Myocyte (in vitro differentiated cells): ENCODE data around the gene NDFIP1. TPM values are rescaled to one million over a fixed set of nuclear protein-coding genes. Genes with fewer than 3 reads are reported as not detected.

Experiments
- DNase-seq: peaks from one replicate; pipeline ENCODE4 v3.0.0-alpha.2; 2012; ENCODE audit warnings: low read depth
- total RNA-seq: library from RNA; depleted of rRNA; stranded (reverse); fragments of >200 nt; gene quantifications from 2 replicates; pipeline ENCODE4 v1.2.3, GENCODE V29; 2014

Gene NDFIP1
- total RNA-seq, 1 donor from 2014 or later, result 59.8 TPM

DNA sequence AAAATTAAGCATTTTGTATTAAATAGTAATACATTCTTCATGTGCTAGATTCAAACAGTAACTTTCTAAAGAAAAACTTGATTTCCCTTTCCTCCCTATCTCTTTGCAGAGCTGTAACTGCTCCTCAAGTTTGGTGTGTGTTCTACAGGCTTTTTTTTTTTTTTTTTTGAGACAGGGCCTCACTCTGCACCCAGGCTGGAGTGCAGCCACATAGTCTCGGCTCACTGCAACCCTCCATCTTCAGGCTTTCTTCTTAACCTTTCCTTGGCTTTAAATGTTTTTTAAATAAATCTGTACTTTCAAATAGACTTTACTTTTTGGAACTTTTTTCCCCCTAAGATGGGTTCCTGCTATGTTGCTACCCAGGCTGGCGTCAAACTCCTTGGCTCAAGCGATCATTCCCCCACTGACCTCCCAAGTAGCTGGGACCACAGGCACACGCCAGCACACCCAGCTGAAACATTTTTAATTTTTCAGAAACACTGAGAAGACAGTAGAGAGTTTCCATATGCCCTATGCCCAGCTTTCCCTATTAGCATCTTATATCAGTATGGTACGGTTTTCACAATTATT is 9.1 kb downstream of the NDFIP1 start:
- no peak for DNase-seq

DNA sequence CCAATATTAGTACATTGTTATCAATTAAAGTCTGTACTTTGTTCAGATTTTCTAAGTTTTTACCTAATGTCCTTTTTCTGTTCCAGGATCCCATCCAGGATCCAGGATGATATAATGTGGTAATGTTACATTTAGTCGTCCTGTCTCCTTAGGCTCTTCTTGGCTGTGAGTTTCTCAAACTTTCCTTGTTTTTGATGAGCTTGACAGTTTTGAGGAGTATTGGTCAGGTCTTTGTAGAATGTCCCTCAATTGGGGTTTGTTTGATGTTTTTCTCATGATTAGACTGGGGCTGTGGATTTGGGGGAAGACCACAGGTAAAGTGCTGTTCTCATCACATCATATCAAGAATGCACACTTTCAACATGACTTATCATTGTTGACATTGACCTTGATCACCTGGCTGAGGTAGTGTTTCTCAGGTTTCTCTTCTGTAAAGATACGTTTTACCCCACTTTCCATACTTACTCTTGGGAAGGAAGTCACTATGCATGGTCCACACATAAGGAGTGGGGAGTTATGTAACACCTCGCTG is 9.6 kb downstream of the NDFIP1 start:
- no peak for DNase-seq

DNA sequence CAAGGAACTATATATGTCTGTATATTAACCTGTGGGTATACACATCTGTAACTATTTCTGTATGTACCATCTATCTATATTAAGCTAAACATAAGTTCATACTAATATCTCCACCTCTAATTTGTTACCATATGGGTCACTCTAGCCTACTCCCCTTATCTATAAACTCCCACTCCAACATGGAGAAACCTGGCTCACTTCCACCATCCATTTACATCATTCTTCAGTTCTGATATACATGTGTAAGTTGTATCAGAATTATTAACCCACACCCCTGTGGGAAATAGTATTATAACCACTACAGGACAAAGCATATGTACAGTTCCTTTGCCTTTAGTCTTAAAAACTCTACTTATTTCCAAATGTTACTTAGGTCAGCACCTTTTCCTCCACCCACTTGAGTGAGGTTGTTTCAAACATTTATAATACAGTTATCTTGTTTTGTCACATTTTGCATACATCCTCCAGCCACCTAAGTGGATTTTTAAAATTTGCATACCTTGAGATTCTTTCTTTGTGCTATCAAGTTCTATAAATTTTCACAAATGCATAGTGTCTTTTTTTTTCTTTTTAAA is 10.6 kb downstream of the NDFIP1 start:
- DNase-seq, result no peak

DNA sequence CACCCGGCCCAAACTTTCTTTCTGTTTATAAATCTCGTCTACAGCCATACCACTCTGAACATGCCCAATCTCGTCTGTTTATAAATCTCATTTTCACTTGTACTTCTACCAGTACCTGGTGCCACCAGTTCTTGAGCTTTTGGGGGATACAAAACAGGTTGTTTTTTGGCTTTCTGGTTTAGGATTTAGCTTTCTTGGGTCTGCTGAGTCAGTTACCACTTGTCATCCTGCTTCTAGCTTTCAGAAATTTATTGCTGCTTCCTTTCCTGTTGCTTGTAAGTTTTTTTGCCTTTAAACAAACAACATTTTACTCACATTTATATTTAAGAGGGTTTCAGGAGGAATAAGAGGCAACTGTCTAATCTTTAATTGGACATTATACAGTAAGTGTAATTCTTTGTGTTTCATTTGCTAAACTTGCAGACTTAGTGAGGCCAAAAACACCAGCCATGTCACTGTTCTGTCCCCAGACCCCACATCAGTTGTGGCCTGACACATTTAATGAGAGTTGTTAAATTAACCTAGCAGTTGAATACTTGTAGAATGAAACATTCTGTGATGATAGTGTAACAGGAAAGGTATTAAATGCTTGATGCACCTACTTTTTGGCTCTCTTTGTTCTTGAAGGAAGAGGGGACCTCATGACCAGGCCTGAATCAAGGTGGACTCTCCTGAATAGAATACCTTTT is 11.8 kb downstream of the NDFIP1 start:
- no peak for DNase-seq

DNA sequence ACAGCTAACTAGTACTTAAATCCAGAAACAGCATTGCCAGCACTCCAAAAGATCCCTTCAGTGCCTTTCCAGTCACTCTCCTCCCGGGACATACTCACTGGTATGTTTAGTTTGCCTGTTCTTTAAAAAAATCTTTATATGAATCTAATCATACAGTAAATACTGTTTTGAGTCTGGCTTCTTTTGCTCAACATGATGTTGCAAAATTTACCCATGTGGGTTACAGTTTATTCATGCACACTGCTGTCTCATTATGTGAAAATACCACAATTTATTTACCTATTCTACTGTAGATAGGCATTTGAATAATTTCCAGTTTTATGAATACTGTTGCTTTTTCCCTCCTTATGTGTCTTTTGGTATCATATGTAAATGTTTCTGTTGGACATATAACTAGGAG is 13.5 kb downstream of the NDFIP1 start:
- DNase-seq, result no peak

DNA sequence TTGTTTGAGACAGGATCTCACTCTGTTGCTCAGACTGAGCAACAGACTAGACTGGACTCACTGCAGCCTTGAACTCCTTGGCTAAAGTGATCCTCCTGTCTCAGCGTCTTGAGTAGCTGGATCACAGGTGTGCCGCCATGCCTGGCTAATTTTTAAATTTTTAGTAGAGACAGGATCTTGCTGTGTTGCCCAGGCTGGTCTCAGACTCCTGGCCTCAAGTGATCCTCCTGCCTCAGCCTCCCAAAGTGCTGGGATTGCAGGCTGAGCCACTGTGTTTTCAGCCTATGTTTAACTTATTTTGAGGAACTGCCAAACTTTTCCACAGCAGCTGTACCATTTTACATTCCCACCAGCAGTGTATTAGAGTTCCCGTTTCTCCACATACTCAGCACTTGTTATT is 16.8 kb downstream of the NDFIP1 start:
- DNase-seq, result no peak

DNA sequence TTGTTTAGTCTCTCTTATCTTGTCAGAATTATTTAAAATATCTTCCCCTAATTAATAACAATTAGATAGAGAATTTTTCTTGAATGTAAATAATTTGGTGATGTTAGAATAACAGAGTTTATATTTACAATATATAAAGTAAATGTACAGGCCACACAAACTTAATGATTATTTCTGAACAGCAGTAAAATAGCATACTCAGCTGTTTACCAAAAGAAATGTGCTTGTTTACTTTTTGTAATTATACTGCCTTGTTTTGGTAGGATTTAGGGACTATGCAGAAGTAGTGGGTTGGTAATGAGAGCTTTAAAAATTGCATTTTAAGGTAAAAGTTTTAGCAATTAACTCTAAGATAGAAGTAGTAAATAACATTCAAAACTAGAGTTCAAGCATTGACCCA is 17.4 kb downstream of the NDFIP1 start:
- DNase-seq, result no peak

DNA sequence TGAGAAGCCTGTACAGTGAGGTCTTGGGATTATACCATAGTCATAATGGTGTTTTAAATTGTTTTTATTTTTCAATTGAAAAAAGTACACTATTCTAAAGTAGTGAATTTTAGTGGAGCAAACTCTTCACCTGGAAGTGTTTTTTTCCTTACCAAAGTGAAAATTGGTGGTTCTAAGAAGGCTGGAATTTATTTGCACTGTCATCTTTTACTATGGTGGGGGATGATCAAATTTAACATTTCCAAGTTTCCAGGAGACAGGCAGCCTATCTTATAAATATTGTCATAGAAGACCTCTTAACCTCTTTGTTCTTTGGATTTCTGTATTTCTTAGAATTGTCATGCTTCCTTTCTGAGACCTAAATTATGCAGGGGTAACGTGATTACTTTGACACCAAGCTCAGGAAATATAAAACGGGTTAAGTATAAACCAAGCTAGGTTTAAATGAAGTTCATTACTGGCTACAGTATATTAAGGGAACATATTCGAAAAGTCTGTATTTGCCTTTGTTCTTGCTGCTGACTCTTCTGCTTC is 20.2 kb downstream of the NDFIP1 start:
- no peak for DNase-seq

DNA sequence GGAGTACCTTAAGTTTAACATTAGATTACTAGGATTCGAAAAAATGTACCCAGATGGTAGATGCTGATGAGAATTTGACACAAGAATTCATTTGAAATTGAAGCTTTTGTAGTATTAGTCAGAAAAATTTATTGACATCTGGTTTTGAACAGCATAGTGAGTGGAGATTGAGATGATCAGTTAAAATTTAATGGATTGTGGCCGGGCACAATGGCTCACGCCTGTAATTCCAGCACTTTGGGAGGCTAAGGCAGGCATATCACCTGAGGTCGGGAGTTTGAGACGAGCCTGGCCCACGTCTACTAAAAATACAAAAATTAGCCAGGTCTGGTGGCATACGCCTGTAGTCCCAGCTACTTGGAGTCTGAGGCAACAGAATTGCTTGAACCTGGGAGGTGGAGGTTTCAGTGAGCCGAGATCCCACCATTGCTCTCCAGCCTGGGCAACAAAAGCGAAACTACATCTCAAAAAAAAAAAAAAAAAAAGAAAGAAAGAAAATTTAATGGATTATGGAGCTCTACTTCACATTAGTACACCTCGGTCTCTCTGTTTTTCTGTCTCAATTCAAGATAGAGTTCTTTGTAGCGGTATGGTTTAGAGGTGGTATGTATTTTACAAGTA is 21.0 kb downstream of the NDFIP1 start:
- no peak for DNase-seq

DNA sequence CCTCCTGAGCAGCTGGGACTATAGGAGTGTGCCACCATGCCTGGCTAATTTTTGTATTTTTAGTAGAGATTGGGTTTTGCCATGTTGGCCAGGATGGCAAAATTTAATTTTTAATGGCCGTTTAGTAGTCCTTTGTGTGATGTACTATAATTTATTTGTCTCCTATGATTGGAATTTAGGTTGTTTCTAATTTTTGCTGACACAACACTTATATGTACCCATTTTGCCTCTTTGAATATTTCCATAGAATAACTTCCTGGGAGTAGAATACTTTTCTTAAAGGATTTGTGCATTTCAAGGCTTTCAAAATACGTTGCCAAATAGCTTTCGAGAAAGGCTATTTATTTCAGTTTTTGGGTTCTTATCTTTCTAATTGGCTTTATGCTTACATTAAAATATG is 22.8 kb downstream of the NDFIP1 start:
- DNase-seq, result no peak

DNA sequence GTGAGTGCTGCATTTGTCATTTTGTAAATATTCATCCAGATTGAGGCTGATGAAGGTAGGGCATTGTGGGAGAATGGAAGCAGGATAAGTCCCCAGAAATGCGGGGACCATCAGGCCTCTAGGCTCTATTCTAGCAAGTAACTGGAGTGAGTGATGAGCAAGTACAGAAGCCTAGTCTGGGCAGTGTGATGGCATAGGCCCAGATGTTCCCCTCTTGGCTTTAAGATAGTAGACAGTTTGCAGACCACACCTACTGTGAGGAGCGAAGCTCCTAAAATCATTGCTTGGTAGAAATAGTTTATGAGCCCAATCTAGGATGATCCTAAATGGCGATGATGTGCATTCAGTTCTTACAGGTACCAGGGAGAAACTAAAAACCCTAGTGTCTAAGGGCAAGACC is 24.3 kb downstream of the NDFIP1 start:
- no peak for DNase-seq

DNA sequence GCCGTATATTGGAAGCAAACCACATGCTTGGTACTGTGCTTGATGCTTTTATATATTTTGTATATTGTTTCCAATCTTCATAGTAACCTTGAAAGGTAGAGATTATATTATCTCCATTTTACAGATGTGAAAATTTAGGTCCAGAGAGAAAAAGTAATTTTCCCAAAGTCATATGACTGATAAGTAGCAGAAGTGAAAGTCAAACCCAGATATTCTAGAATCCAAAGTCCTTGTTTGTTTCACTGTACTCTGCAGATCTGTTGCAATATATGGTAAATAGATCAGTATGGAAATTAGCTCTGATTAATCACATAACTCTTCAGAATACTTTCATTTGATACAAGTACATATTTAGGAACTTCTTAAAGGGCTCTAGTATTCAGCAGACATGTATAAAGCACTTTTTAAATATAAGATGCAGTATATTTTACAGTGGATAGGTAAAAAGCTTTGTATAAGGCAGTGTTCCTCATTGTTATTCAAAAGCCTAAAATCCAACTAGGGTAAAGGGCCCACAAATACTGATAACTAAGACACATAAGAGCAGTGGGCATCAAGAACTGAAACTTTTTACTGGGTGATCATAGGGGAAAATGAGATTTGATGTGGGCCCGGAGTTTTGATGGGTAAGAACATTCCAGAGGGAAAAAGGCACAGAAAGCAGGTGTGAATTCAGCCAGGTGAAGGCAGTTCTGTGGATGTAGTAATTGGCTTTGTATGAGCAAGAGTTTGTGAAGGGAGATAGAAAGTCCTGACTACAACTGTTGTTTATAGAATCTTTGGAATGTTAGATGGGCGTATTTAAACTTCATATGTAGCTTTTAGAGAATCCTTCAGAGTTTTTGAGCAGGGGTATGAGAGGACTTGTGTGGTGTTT is 25.0 kb downstream of the NDFIP1 start:
- DNase-seq, result no peak

DNA sequence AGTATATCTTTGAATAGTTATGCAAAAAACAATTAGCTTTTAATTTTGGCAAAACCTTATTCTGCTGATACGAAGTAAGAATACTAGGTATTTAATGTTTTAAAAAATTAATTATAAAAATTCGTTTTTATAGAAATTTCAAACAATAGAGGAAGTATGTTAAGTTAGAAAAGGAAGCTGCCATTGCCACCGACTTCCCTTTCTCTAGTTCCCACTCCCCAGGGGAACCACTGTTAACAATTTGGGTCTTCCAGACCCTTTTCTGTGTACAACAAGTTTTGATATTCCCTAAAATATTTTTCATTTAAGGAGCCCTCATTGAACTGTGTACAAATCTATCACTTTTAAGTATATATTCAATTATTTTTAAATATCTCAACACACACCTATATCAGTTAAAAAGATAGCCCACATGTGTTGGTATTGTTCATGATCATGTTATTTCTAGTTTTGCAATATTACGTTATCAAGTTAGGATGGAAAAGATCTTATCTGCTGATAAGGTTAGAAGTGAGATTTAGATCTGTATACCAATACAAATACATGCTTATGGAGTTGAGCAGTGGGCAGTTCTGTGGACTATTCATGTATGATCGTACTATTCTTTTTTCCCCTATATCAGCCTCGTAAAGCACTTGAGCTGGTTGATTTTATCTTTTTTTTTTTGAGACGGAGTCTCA is 25.9 kb downstream of the NDFIP1 start:
- DNase-seq, result no peak

DNA sequence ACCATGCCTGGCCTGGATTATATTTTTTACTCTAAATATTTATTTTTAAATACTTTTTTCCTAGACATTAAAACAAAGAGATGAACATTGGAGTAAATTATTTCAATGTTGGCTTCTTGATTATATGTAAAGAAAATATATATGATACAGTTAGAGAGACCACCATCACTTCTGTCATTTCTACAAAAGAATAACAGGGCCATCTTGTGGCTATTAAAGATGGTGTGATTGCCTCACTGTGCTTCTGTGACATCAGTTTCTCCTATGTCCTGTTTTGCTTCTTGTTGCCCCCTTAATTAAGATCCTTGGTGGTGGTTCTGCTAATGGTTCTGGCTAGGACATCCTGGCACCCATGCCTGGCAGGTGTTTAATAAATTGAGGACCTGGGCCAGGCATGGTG is 32.9 kb downstream of the NDFIP1 start:
- no peak for DNase-seq

DNA sequence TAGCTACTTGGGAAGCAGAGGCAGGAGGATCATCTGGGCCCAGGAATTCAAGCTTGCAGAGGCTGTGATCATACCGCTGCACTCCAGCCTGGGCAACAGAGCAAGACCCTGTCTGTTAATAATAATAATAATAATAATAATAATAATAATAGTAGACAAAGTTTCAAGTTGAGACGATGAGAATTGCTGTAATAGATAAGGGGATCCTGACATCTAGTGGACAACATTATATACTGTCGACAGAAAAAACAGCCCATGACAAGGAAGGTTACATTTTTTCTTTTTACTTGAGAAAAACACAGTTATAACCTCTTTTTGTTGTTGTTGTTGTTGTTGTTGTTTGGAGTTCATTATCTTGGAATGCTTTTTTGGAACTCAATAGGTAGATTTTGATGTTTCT is 35.3 kb downstream of the NDFIP1 start:
- DNase-seq, result peak; percentile 46

DNA sequence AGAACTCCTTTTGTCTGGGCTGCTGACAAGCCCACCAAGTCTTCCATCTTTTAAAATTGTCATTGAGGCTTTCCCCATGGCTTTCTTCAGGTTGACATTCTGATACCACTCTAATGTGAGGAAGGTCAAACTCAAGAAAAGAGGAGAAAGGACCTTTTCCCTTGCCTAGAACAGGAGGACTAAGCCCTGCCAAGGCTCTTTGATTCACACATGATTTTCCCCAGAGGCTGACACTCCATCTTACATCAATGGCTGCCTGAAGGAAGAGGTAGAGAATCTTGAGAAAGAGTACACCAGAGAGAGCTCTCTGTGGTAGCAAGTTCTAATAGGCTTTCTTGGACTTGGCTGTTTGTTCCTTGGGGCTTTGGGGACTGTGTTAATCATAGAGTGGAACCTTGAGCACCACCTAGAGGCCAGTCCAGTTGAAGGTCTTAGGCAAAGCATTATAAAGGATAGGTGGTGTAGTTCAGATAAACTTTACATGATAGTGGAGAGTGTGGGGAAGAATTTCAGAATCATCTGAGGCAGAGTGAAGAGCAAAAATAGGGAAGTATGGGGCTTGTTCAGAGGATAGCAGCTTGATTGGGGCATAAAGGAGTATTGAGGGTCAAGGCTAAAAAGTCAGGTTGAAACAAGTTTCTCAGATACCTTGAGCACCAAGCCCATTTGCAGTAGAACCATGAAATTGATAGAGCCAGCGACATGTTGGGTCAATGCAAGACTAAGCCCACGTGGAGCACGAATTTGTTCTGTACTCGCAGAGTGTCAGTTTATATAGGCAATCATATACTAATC is 36.7 kb downstream of the NDFIP1 start:
- DNase-seq, result peak; percentile 79

DNA sequence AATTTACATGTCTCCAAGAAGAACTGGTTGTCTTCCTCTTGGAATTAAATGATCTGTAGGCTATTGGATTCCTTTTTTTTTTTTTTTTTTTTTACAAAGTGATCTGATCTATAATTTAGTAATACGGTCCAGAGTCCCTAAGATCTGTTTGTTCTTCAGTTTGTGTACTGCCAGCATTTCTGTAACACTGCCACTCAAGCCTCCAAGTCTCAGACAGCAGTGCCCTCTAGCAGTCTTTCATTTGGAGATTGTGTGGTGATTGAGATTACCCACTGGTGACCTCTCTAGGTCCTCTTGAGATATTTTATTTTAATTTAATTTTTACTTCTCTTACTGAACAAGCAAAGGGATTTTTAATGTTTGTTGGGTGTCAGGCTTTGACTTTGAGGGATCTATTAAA is 40.8 kb downstream of the NDFIP1 start:
- DNase-seq, result no peak

DNA sequence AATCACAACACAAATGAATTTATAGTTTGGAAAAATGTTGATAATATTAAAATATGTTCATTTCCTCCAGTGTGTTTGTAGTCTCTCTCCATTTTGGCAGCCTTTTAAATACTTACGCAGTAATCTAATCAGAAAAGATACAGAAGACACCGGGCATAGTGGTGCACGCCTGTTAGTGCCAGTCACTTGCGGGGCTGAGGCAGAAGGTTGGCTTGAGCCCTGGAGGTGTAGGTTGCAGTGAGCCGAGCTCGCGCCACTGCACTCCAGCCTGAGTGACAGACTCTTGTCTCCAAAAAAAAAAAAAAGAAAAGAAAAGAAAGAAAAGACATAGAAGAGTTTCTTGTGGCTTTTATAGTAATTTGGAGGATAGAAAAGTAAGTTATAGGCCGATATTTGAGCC is 41.9 kb downstream of the NDFIP1 start:
- DNase-seq, result no peak
